Right atrium auricular region (tissue), 2 donors: Measurements from ENCODE around the gene CD300LF. TPM values are rescaled to one million over a fixed set of nuclear protein-coding genes. Genes with fewer than 3 reads are reported as not detected.

Experiments used
- DNase-seq: peaks from one replicate; pipeline ENCODE4 v3.0.0-alpha.2; 2019; ENCODE audit warnings: low spot score
- H3K27ac ChIP-seq, 2 donors: fragments of 200-600 bp; sonication (generic); 1 replicate in 1 of 2; 2 replicates in 1 of 2; pipeline ENCODE4 v1.5.1; 2016 to 2019
- H3K27me3 ChIP-seq, 2 donors: fragments of 200-600 bp; sonication (generic); one replicate each; pipeline versions ENCODE4 v1.5.1 to v1.6.0; 2017 to 2019
- H3K36me3 ChIP-seq: fragments of 200-600 bp; sonication (generic); one replicate; pipeline ENCODE4 v1.5.1; 2016
- H3K4me1 ChIP-seq, 2 donors: fragments of 200-600 bp; sonication (generic); one replicate each; pipeline versions ENCODE4 v1.5.1 to v1.6.0; 2017 to 2019
- H3K4me3 ChIP-seq, 2 donors: fragments of 200-600 bp; sonication (generic); 1 replicate in 1 of 2; 2 replicates in 1 of 2; pipeline ENCODE4 v1.5.1; 2017 to 2019; ENCODE audit warnings: mild to moderate bottlenecking in 1 of 2, moderate library complexity in 1 of 2
- H3K9me3 ChIP-seq, 2 donors: fragments of 200-600 bp; sonication (generic); one replicate each; pipeline ENCODE4 v1.5.1; 2019
- microRNA-seq, 2 donors: library from miRNA; unstranded; fragments of <30 nt; microRNA quantifications; one replicate each; pipeline ENCODE4, GENCODE V29; 2016 to 2017; ENCODE audit warnings: borderline number of aligned reads in 2 of 2, borderline replicate concordance in 1 of 2
- total RNA-seq, 2 donors: library from RNA; depleted of rRNA; stranded (reverse); fragments of >200 nt; gene quantifications; one replicate each; pipeline ENCODE4 v1.1.0, GENCODE V29; 2016
- TF ChIP-seq, protein P1 (sequence below), 2 donors: fragments of 200-600 bp; sonication (generic); IDR thresholded peaks; one replicate each; pipeline ENCODE4 v1.5.1; 2019; ENCODE audit warnings: antibody characterized with exemption in 2 of 2

CD300LF gene
- total RNA-seq, 2 donors from 2014 or later = 0.71 TPM; not detected in 1

DNA sequence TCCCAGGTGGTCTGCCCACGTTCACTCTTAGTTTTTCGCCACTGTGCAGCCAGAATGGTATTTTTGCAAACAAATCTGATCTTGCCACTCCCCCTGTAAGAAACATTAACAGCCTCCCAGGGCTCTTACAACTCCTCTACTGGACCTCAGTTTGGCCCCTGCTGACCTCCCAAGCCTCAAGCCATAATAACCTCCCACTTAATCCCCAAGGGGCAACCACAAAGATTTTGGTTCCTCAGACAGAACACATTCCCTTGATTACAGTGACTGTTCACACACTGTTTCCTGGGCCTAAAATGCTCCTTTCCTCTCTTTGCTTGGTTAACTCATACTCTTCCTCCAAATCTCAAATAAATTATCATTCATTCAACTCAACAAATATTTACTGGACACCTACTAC lies 67.7 kb downstream of the CD300LF start:
- Histone ChIP-seq H3K36me3 (no peaks in the 10 kb centered on the region), H3K27me3 (no peaks in the 10 kb centered on the region), H3K4me1 (no peaks in the 10 kb centered on the region), H3K27ac (no peak overlapping the region), H3K4me3 (no peak overlapping the region), H3K9me3 (no peaks in the 10 kb centered on the region)
- DNase-seq = no peak
- TF ChIP-seq, protein P1, sequence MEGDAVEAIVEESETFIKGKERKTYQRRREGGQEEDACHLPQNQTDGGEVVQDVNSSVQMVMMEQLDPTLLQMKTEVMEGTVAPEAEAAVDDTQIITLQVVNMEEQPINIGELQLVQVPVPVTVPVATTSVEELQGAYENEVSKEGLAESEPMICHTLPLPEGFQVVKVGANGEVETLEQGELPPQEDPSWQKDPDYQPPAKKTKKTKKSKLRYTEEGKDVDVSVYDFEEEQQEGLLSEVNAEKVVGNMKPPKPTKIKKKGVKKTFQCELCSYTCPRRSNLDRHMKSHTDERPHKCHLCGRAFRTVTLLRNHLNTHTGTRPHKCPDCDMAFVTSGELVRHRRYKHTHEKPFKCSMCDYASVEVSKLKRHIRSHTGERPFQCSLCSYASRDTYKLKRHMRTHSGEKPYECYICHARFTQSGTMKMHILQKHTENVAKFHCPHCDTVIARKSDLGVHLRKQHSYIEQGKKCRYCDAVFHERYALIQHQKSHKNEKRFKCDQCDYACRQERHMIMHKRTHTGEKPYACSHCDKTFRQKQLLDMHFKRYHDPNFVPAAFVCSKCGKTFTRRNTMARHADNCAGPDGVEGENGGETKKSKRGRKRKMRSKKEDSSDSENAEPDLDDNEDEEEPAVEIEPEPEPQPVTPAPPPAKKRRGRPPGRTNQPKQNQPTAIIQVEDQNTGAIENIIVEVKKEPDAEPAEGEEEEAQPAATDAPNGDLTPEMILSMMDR (IDR thresholded peaks at IDR 0.05) = no peak

DNA sequence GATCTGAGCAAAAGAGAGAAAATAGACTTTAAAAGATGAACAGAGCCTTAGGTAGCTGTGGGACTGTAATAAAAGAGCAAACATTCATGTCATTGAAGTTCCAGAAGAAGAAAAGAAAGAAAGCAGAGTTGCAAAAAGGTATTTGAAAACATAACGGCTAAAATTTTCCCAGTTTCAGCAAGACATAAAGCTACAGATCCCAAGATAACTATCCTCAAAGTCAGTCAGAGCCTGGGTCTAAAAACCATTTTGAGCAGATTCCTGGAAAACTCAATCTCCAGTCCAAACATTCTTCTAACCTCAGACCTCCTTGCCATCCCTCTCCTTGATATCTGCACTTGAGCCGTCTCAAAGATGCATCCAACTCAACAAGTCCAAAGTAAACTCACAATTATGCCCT lies 68.3 kb downstream of the CD300LF start:
- H3K4me1 ChIP-seq = no peaks in the 10 kb centered on the region
- no peaks in the 10 kb centered on the region for H3K27me3 ChIP-seq
- H3K4me3 ChIP-seq = no peak overlapping the region
- no peaks in the 10 kb centered on the region for H3K36me3 ChIP-seq
- no peaks in the 10 kb centered on the region for H3K9me3 ChIP-seq
- TF ChIP-seq, protein P1 (IDR thresholded peaks at IDR 0.05) = no peak
- no peak for DNase-seq
- H3K27ac ChIP-seq = no peak overlapping the region

Small RNA genes within 50 kb of the gene (microRNA-seq; reads per million reads assigned to microRNA genes)
- gene MIR3615 = 21.2 to 29.7 reads per million in 2 donors

Other genes starting within 250 kb of the CD300LF start
- 1 to 10 TPM; 2.0 to 7.8 TPM for gene CD300A, start 246.3 kb downstream of the CD300LF start, total RNA-seq
- gene CD300LB, start 181.4 kb downstream of the CD300LF start, total RNA-seq = under 1 TPM in 1 of 2 donors, not detected in 1; 0.31 TPM
- under 1 TPM in 1 of 2 donors, not detected in 1; 0.98 TPM for gene CD300C, start 166.8 kb downstream of the CD300LF start, total RNA-seq
- gene CD300H, start 145.4 kb downstream of the CD300LF start, total RNA-seq = not detected
- not detected for gene CD300LD, start 120.6 kb downstream of the CD300LF start, total RNA-seq
- gene CD300E, start 89.2 kb downstream of the CD300LF start, total RNA-seq = 1 to 10 TPM in 1 of 2 donors, under 1 TPM in 1; 0.52 to 1.0 TPM
- under 1 TPM; 0.89 to 0.90 TPM for gene RAB37, start 24.3 kb upstream of the CD300LF start, total RNA-seq
- gene NHERF1, start 35.7 kb upstream of the CD300LF start, total RNA-seq = 10 to 100 TPM; 20.2 to 30.9 TPM
- gene NAT9, start 63.4 kb upstream of the CD300LF start, total RNA-seq = 10 to 100 TPM; 16.2 to 18.7 TPM
- gene GRIN2C, start 147.0 kb upstream of the CD300LF start, total RNA-seq = 10 to 100 TPM; 27.6 to 34.4 TPM
- 1 to 10 TPM; 4.1 to 7.9 TPM for gene FDXR, start 160.1 kb upstream of the CD300LF start, total RNA-seq
- not detected for gene FADS6, start 180.7 kb upstream of the CD300LF start, total RNA-seq
- gene USH1G, start 210.3 kb upstream of the CD300LF start, total RNA-seq = under 1 TPM; 0.20 to 0.22 TPM
- gene OTOP2, start 211.3 kb upstream of the CD300LF start, total RNA-seq = not detected
- gene OTOP3, start 223.0 kb upstream of the CD300LF start, total RNA-seq = not detected